GM21576 (cell line): ENCODE results near the gene SLC10A7.
"Not testable (repeated sequence)": the region's sequence is repeated elsewhere in the genome, so short reads cannot be mapped to it uniquely, and the experiment has no call there.

ENCODE experiments used
- ATAC-seq: cut with Tn5 transposase; IDR thresholded peaks from one replicate; pipeline ENCODE4 v1.9.1; 2021; ENCODE audit warnings: mild to moderate bottlenecking, moderate library complexity; ENCODE audit not compliant: unreplicated experiment

Gene SLC10A7

DNA sequence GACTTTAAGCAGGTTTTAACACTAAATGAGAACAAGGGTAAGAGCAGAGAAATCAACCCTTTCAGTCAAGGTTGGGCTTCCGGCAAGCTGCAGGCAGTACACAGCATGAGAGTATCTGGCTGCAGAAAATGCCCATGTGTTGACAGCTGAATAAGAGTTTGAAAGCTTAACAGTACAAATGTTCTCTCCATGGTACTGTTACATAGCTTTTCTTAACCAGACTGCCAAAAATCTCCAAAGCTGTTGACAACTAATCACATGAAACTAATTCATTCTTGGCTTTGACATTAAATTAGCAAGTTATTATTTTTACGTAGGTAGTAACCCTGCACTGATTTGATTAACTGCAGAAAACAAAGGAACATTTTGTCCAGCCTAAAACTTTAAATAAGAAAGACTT lies 153.5 kb downstream of the SLC10A7 start:
- ATAC-seq: no peak

DNA sequence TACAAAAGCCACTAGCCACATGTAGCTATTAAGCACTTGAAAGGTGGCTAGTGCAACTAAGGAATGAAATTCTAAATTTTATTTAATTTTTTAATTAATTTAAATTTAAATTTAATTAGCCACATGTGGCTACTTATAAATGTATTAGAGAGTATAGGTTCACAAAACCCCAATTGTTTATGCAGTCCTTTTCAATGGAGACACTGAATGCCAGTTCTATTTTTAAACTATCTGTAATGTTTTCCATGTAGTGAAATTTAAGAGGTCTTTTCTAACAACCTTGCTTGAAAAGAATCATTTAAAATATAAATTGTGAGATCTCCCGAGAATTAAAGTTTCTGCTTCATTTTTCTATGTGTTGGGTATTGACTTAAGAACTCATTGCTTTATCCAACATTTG lies 154.4 kb downstream of the SLC10A7 start:
- ATAC-seq: no peak

GRCh38 chr4:146359771-146360170 lies 162.0 kb downstream of the SLC10A7 start:
- no peak for ATAC-seq

DNA sequence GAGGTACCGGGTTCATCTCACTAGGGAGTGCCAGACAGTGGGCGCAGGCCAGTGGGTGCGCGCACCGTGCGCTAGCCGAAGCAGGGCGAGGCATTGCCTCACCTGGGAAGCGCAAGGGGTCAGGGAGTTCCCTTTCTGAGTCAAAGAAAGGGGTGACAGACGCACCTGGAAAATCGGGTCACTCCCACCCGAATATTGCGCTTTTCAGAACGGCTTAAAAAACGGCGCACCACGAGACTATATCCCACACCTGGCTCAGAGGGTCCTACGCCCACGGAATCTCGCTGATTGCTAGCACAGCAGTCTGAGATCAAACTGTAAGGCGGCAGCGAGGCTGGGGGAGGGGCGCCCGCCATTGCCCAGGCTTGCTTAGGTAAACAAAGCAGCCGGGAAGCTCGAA lies 171.6 kb downstream of the SLC10A7 start:
- not testable (repeated sequence) for ATAC-seq

DNA sequence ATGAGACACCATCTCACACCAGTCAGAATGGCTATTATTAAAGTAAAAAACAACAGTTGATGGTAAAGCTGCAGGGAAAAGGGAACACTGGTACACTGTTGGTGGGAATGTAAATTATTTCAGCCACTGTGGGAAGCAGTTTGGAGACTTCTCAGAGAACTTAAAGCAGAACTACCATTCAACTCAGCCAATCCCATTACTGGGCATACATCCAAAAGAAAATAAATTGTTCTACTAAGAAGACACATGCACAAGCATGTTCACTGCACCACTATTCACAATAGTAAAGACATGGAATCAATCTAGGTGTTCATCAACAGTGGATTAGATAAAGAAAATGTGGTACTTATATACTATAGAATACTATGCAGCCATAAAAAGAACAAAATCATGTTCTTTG lies 172.4 kb downstream of the SLC10A7 start:
- ATAC-seq: no peak

DNA sequence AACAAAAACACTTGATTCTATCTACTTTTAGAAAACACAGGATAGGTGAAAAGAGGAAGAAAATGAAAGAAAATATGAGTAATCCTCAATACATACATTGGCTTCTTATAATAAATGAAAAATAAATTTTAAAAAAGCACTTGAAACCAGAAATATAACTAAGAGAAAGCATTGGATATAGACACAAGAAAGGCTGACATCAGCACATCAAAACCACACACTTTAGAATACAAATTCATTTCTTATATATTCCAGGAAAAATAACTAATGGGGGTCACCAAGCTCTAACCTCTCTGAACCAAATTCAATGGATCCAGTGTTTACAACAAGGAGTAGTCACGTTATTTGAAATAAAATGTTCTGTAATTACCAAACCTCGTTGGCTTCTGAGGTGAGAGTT lies 173.9 kb downstream of the SLC10A7 start:
- no peak for ATAC-seq

DNA sequence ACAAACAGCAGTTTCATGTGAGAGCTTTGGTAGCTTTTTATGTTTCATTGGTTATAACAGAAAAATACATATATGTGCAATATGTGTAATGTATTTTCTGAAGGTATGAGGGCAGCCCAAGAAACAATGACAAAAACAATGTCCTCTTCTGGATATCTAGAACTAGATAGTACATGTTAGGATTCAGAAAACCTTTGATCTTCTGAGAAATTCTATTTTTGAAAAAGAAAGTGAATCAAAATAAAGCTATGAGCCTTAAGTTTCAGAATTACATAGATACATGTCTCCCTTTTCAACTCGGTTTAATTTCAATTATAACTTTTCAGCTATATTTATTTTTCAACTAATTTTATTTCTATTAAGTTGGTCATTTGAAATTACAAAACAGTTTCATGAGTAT lies 175.5 kb downstream of the SLC10A7 start:
- no peak for ATAC-seq

GRCh38 chr4:146343776-146344175 lies 178.0 kb downstream of the SLC10A7 start:
- no peak for ATAC-seq

- peak; percentile 76 for ATAC-seq
These were observed 178.5 kb downstream of the SLC10A7 start for GRCh38 chr4:146343199-146343598.

DNA sequence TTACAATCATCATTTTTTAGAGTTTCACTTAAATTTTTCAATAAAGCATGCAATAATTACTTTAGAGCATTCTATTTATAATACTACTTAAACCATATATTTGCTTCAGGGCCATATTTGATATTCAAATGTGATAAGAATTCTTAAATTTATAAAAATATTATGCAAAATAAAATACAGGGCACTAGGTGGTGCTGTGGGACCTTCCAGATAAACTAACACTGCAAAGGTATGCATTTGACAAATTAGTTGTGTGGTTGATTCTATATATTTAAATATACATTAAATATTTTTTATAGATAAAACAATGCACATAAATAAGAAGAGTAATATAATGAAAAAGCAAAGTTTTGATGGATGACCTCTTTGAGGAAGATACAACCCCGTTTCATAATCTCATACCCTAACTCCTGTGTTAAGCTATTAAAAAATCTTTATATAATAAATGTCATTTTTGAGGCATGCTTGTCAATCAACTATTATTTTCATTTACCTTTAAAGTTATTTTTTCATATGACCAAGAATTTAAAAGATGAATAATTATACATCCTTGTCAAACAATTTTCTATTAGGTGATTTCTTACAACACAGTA lies 179.0 kb downstream of the SLC10A7 start:
- no peak for ATAC-seq

DNA sequence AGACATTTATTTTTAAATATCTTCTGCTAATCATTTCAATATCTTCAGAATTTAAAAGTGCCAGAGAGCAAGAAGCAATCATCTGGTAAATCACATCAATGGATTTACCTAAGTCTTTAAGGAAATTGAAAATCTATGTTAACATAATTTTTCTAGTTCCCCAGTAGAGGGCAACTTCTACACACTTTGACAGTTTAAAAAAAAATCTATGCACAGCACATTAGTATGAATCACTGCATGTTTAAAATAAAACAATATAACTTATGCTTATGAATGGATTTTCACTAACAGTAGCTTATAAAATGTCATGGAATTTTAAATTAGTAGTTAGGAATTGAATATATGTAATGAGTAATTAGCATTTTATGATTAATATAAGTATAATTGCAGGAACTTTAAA lies 180.9 kb downstream of the SLC10A7 start:
- ATAC-seq: no peak

- ATAC-seq: no peak
These were observed 183.2 kb downstream of the SLC10A7 start for GRCh38 chr4:146338512-146338911.

DNA sequence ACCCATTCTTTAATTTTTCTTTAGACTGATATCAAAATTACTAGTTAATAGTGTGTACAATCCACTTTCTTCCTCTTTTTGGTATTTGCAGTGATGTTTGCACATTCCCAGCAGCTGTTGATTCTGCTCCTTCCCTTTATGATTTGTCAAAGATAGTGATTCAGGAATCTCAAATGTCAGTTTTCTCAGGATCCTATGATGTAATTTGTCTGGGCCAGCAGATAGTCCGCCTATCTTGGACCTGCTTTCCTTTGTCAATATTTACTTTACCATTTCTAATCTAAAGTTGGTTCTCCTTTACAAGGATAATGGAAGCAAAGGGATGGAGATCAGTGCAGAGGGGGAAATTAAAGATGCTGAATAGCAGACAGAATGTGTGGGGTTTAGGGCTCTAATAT lies 185.3 kb downstream of the SLC10A7 start:
- ATAC-seq: no peak

DNA sequence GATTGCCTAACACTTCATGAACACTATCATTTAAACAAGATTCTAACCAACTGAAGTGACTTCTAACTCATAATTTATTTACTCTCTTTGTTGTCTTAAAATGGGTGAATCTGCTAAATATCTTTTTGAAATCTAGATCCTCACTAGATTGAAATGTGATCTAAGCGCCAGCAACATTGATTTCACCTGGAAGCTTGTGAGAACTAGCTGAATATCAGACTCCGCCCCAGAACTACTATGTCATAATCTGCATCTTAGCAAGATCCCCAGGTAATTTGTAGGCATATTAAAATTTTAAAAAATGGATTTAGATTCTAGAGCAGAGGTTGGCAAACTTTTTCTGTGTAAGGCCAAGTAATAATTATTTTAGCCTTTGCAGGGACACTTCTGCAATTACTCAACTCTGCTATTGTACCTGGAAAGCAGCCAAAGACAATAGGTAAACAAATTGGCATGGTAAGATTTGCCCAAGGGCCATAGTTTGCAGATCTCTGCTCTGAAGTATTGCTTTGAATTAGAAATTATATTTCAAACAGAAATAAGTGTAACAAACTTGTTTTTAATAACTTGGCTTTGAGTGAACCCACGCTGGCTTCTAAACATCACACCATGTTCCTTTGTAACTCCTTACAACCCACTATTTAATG lies 185.9 kb downstream of the SLC10A7 start:
- ATAC-seq: no peak

- ATAC-seq: no peak
These were observed 186.8 kb downstream of the SLC10A7 start for GRCh38 chr4:146334862-146335449.

DNA sequence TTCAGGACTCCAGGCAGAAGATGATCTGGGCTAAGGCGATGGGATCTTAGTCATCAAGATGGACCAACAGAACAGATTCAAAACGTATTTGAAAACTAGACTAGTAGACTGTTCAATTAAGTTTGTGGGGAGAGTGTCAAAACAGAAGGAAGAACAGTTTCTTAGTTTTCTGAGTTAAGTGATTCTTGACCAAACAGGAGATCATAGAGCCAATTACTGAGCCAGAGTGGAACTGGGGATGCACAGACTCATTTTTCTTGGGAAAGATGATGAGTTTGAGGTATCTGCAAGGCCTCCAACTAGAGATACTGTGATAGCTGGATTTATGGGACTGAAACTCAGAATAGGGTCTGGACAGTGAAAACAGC lies 187.9 kb downstream of the SLC10A7 start:
- ATAC-seq: no peak

DNA sequence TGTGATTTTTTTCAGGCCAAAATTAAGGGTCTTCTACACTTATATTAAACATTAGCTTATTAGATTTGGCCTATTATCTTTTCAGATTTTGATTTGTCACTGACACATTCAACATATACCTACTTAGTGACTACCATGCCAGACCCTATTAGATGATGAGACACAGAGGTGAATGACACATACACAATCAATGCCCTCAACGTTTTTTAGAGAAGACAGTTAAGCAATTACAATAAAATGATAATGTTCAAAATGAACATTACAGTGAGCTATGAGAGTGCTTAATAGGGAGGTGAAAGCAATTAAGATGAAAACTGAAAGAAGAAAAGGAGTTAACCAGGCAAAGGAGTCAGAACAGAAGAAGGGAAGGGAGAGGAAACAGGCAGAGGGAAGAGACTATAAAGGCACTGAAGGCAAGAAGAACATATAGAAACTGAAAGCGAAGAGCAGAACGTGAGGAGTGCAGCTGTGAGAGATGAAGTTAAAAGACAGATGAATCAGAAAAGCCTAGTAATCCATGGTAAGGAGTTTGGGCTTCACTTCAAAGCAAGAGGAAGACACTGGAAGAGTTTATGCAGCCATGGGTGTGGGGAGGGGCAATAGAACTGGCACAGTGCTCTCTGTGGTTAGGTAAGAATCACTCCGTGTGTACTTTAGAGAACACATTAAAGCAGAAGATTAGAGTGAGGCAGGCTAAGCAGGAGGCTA lies 188.4 kb downstream of the SLC10A7 start:
- ATAC-seq: peak; percentile 88

DNA sequence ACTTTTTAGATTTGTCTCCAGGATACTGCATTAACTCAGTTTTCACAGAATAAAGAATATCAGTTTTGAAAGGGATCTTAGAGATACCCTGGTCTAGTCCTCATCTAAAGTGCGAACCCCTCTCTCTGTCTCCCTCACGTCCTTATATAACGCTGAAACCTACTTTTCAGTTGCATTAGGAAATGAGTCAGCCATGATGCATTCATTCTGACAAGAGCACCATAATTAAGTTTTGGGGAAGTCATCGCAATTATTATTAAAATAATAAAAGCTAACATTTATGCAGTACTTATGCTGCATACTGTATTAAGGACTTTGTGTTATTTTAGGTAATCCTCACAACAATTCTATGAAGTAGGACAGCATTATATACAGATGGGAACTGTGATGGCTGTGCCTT lies 191.3 kb downstream of the SLC10A7 start:
- ATAC-seq: no peak

GRCh38 chr4:146329050-146329716 lies 192.6 kb downstream of the SLC10A7 start:
- ATAC-seq: no peak

DNA sequence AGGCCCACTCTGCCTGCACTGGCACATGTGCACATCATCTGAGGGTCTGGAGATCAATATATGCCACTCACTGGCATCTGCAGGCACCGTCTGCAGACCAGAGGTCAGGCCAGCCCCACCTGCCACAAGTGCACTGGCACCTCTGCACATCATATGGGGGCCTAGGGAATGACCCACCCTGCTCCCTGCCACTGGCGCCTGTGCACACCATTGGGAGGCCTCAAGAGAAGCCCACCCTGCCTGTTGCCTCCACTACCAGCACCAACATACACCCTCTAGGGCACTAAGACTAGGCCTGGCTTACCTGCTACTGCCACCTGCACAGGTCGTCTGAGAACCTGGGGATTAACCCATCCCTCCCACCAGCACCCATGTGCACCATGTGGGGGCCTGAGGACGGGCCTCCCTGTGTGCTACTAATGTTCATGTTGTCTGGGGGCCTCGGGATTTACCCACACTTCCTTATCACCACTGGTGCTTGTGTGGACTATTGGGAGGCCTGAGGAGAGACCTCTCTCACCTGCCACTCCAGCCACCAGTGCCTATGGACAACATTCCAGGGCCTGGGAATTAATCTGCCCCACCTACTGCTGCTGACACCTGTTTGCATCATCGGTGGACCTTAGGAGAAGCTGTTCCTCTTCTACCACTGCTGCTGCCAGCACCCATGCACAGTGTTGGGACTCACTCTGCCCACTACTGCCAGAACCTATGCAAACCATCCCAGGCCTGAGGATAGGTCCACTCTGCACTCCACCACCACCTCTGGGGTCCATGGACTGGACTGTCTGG lies 193.7 kb downstream of the SLC10A7 start:
- ATAC-seq: no peak

DNA sequence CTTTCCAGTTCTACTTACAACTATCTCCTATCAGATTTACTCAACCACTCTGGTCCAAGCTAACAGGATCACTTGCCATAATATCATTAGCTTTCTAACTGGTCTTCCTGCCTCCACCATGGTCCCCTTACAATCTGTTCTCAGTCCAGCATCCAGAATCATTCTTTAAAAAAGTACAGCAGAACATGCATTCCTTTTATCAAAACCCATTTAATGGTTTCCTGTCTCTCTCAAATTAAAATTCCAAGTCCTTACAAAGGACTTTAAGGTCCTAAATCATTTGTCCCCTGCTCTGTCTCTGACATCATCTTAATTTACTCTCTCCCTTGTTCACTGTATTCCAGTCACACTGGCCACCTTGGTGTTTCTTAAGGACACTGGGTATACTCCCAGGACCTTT lies 202.8 kb downstream of the SLC10A7 start:
- no peak for ATAC-seq
